Epithelial cell of esophagus (primary cell): ENCODE results near the gene LTB.

Experiments
- DNase-seq: peaks from one replicate; pipeline ENCODE4 v3.0.0; 2010; ENCODE audit warnings: low read depth
- H3K4me3 ChIP-seq: 2 replicates; pipeline ENCODE4 v1.5.1; 2011; ENCODE audit warnings: mild to moderate bottlenecking, low read length, control low read depth
- CTCF ChIP-seq: IDR thresholded peaks from 2 replicates; pipeline ENCODE4 v1.5.1; 2011; ENCODE audit warnings: low read depth, mild to moderate bottlenecking, low read length, control low read depth, inconsistent platforms; ENCODE audit not compliant: insufficient read depth; ENCODE audit errors: missing control alignments

The LTB gene

DNA sequence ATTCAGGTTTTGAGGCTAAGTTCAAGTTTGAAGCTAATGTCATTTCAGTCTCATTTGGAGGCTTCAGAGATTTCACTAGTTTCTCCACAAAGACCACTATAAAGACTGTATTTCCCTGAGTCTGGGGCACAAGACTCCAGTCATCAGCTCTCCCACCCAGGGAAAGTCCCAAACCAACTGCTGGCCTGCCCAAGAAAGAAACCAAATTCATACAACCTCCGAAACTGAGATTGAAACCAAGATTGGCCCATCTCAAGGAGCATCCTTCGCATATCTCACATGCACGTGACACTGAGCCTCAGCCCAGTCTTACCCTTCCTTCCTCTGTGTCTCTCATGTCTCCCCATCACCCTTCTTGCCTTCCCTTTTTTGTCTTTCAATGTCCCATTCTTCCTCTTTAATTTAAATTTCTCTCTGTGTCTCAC, 13.7 kb downstream of the LTB start:
- TF ChIP-seq CTCF, result no peak

GRCh38 chr6:31567531-31568370, 14.5 kb downstream of the LTB start:
- no peak overlapping the region for H3K4me3 ChIP-seq
- DNase-seq, result no peak
- no peak for TF ChIP-seq CTCF

More for the DNA sequence above, 13.7 kb downstream of the LTB start:
- H3K4me3 ChIP-seq, result no peak overlapping the region
- DNase-seq, result no peak

DNA sequence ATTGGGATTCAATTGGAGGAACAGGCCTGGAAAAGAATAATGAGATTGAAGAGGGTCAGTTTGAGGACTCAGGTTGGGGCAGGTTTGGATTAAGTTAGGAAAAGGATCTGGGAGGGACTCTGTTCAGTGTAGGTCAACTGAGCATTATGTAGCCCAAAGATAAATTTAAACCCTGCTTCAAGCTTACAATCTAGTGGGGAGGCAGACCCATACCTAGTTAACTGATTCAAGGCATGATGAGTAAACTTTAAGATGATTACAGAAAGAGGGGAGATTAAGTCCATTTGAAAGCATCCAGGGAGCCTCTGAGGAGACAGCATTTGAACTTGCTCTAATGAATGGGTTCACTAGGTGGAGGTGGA, 21.5 kb downstream of the LTB start:
- DNase-seq, result no peak
- TF ChIP-seq CTCF, result no peak
- no peak overlapping the region for H3K4me3 ChIP-seq

DNA sequence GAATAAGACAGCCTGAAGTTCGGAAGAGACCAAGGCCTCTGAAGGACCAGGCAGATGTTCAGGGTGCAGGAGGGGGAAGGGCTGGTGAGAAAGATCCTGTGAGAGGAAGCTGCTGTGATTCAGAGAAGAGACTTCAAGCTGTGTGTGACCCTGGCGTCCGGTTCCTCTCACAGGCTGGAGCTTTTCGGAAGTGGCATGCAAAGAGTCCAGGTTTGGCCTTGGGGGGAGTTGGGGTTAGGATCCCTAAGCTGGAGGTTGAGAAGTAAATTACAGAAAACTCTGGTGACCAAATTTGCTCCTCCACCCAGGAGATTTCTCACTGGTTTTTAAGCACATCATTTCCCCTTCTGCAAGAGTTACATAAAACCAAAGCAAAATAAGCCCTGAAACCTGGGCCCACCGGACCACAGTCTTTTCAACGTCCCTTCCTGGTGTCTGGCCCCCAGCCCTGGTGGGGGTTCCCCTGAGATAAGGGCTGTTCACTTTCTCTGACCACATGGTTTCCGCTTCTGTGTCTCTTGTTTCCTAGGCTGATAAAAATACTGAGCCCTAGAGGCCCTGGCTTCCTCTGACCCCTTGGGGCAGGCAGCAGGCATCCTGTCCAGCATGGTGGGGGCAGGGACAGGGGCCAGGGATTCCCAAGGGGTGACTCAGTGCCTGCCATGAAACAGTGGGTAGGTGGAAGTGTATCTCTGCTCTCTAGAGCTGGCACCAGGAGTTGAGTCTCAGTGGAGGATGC, 22.1 kb downstream of the LTB start:
- no peak for TF ChIP-seq CTCF
- no peak overlapping the region for H3K4me3 ChIP-seq
- DNase-seq, result peak; percentile 51

- TF ChIP-seq CTCF, result no peak
- DNase-seq, result no peak
- no peak overlapping the region for H3K4me3 ChIP-seq
These were observed 22.6 kb downstream of the LTB start for GRCh38 chr6:31559606-31559957.

DNA sequence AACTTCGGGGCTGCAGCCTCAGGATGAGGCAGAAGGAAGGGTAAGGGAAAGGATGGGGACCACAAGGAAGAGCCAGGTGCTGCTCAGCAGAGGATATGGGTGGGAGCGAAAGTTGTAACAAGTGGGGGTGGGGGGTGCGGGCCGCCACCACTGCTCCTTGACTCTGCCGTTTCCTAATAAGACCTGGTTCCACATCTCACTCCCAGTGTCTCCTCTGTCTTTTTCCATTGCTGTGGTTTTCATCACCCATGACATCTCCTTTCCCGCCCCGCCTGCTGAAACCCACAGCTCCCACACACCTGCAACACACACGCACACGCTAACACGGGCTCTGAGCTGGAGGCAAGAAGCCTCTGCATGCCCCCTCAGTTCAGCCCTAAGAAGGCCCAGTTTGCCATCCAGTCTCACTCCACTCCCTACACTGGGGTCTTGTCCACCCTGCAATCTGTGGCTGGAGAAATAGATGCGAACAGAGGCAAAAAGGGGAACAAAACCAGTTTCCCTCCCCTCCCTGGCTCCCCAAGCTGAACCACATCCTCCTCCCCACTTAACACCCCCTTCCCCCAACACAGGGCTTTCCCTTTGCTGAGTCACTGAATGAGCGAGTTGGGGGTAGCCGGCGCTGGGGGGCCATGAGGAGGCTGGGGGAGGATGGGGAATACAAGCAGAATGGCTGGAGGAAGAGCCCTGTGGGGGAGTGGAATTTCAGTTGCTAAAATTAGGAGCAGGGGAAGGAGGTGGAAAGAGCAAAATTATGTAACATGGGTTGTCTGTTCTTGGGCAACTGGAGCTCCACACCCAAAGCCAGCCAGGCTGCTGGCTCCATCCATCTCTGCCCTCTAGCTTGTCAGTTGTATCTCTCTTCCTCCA, 23.4 kb downstream of the LTB start:
- TF ChIP-seq CTCF, result no peak
- DNase-seq, result no peak
- no peak overlapping the region for H3K4me3 ChIP-seq
